GM18526 (cell line): ENCODE data around the gene CD22.

Source experiments
- POLR2A ChIP-seq: IDR thresholded peaks from 3 replicates; pipeline ENCODE4 v1.6.1; 2011; ENCODE audit not compliant: insufficient read length; ENCODE audit errors: extremely low read depth

CD22 gene

GRCh38 chr19:35379992-35380391, 51.0 kb downstream of the CD22 start:
- no peak for TF ChIP-seq POLR2A

- TF ChIP-seq POLR2A, result no peak
Observed at GRCh38 chr19:35380450-35381124, 51.6 kb downstream of the CD22 start.

DNA sequence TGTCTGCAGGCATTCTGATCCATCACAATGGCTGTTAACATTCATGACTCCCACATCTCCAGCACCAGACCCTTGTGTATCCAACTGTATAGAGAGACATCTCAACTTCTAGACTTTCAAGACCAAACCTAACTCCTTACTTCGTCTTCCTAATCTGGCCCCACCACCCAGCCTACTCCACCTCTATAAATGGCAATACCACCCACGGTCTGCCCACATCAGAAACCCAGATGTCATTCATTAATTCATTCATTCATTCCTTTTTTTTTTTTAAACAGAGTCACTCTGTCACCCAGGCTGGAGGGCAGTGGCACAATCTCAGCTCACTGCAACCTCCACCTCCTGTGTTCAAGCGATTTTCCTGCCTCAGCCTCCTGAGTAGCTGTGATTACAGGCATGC, 52.3 kb downstream of the CD22 start:
- TF ChIP-seq POLR2A, result no peak

DNA sequence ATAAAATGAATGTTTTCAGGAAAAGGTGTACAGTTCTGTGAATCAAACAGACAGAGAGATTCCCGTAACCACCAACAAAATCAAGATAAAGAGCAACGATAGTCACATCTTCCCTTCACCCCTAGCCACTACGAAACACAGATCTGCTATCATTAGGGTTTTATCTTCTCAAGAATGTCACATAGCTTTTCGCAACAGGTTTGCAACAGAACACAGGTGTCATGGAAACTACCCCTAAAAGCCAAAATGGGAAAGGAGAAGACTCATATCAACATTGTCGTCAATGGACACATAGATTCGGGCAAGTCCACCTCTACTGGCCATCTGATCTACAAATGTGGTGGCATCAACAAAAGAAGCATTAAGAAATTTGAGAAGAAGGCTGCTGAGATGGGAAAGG, 52.9 kb downstream of the CD22 start:
- TF ChIP-seq POLR2A, result no peak

- no peak for TF ChIP-seq POLR2A
Observed at GRCh38 chr19:35383536-35383935, 54.5 kb downstream of the CD22 start.

DNA sequence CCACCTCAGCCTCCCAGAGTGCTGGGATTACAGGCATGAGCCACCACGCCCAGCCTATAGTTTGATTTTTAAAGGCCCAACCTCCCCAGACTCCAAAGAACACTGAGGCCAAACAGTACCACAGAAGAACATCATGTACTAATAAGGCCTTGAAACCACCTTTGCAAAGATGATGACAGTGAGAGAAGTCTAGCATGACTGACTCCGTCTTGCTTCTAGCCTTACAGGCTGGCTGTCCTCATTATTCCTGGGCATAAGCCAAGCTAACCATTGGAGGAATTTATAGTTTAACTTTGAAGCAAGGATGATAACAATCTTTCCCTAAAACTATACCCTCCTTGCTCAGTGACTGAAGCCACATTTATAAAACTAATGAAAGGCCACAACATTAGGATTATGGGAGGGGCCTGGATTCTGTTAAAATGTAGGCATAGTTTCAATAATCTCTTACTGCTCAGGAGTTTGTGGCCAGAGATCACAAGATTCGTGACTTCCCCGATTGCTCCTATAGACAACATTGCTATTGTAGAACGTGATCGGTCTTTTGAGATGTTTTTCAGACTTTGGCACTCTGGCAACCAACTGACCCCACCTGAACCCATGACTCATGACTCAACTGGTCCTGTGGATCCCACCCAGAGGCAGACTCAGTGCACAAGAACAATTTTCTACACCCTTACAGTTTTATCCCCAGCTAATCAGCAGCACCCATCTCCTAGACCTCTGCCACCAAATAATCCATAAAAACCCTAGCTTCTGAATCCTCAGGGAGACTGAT, 59.5 kb downstream of the CD22 start:
- TF ChIP-seq POLR2A, result no peak

DNA sequence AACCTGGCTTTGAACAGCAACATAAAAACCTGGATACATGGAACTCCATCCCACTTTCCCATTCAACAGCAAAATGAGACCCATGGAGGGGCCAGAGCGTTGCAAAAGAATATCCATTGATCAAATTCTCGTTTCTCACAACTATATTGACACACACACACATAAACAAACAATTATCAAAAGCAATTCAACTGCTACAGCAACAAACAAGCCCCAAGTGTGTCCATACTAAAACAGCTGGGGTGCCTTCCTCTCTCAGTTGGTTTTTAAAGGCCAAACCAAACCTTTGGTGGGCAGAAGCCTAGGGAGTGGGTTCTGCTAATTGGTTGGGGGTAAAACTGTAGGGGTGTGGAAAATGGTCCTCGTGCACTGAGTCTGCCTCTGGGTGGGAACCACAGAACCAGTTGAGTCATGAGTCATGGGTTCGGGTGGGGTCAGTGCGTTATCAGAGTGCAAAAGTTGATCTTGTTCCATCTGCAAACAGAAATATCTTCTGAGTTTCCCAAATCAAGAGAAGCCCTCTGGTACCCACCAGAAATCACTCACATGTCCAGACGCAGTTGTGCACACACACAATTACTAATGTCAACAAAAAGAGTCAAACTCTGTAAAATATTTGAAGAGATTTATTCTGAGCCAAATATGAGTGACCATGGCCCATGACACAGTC, 60.3 kb downstream of the CD22 start:
- TF ChIP-seq POLR2A, result no peak

DNA sequence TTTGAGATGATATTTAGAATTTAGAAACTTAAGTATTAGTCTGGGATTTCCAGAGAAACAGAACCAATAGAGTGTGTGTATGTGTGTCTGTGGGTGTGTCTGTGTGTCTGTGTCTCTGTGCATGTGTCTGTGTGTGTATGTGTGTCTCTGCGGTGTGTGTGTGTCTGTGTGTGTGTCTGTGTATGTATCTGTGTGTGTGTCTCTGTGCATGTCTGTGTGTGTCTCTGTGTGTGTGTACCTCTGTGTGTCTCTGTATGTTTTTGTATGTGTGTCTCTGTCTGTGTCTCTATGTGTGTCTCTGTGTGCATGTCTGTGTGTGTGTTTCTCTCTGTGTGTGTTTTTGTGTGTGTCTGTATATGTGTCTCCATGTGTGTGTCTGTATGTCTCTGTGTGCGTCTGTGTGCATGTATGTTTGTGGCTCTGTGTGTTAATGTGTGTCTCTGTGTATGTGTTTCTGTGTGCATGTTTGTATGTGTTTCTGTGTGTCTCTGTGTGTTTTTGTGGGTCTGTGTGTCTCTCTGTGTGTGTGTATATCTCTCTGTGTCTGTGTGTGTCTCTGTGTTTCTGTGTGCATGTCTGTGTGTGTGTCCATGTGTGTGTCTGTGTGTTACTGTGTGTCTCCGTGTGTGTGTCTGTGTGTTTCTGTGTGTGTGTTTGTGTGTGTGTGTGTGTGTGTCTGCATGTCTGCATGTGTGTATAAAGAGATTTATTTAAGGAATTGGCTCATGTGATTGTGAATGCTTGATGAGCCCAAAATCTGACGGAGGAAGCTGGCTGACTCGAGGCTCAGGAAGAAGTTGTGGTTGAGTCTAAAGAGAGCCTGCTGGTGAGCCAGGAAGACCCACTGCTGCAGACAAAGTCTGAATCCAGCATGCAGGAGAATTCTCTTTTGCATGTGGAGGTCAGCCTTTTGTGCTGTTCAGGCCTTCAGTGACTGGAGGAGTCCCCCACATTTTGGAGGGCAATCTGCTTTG, 64.0 kb downstream of the CD22 start:
- TF ChIP-seq POLR2A, result no peak

GRCh38 chr19:35395382-35396199, 66.6 kb downstream of the CD22 start:
- no peak for TF ChIP-seq POLR2A

GRCh38 chr19:35396240-35396885, 67.4 kb downstream of the CD22 start:
- TF ChIP-seq POLR2A, result no peak
